GM19240 (cell line): ENCODE data around the gene TRAF1.
"Not testable (repeated sequence)": the region's sequence is repeated elsewhere in the genome, so short reads cannot be mapped to it uniquely, and the experiment has no call there.

ENCODE experiments used
- DNase-seq: peaks from one replicate; pipeline ENCODE4 v3.0.0; 2011; ENCODE audit warnings: low spot score; ENCODE audit not compliant: insufficient read length

TRAF1 gene, protein sequence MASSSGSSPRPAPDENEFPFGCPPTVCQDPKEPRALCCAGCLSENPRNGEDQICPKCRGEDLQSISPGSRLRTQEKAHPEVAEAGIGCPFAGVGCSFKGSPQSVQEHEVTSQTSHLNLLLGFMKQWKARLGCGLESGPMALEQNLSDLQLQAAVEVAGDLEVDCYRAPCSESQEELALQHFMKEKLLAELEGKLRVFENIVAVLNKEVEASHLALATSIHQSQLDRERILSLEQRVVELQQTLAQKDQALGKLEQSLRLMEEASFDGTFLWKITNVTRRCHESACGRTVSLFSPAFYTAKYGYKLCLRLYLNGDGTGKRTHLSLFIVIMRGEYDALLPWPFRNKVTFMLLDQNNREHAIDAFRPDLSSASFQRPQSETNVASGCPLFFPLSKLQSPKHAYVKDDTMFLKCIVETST

DNA sequence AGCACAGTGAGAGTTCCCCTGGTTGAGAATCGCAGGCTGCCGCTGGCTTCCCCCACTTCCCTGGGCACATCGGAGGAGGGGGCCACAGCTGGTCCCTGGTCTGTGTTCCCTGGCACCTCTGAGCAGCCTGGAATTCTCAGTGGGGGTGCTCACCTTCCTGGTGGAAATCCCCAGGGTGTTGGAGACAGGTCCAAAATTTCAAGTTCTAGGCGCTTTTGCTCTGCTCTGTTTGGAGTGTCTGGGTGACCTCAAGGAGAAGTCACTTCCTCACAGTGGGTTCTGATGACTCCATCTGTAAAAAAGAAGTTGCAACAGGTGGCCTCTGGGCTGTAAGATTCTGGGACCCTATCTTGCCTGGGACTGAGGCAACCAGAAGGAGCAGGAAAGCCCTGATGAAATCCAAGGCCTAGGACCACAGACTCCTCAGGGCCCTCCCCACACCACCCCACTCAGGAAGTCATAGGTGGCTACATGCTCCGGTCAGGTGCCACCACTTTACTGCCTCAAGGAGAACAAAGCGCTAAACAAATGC is at the start of gene TRAF1:
TSS of gene TRAF1 (minus strand) at position 400 of the 532 bp plus-strand sequence. CDS start 721 bp downstream, outside the sequence.
- DNase-seq = no peak

GRCh38 chr9:120974921-120975320 is 48.3 kb upstream of the TRAF1 start:
- DNase-seq = no peak

- DNase-seq = no peak
These were observed 47.6 kb upstream of the TRAF1 start for GRCh38 chr9:120974181-120974580.

- DNase-seq = no peak
These were observed 45.3 kb upstream of the TRAF1 start for GRCh38 chr9:120971938-120972337.

DNA sequence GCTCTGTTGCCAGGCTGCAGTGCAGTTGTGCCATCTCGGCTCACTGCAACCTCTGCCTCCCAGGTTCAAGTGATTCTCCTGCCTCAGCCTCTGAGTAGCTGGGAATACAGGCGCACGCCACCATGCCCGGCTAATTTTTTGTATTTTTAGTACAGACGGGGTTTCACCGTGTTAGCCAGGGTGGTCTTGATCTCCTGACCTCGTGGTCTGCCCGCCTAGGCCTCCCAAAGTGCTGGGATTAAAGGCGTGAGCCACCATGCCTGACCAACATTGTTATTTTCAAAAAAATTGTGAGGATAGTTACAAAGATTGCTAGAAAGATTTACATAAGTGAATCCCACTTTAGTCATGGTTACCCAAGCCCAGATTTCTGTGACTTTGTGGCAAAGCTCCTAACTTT is 44.9 kb upstream of the TRAF1 start:
- not testable (repeated sequence) for DNase-seq

DNA sequence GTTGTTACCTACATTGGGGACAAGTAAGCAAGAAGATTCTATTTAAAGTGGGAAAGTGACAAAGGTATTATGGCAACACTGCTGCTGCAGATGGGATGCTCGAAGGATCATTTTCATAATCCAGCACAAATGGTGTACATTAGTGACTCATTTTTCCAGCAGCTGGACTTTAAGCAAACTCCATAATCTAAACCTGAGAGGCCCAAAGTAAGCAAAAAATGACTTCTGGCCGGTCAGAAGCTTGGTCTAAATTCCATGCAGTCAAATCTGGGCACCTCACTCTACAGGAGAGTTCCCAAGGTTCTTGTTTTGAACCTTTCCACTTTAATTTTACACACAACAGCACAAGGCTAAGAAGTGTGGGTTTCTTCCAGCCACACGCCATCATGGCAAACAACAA is 43.6 kb upstream of the TRAF1 start:
- no peak for DNase-seq

DNA sequence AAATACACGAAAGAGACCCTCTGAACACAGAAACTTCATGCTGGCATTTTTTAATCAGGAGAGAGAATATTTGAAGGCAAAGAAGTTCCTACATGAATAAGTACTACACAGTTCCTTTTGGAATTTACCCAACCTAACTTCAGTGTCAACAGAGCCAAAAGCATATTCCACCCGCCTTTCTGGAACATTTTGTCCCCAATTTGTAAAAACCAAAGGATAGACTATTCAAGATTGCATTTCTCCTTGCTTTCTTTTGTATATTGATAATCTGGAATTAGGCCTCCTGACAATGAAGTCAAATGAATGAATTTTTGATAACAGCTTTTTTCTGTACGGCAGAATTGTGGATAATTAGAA is 39.4 kb upstream of the TRAF1 start:
- DNase-seq = no peak

DNA sequence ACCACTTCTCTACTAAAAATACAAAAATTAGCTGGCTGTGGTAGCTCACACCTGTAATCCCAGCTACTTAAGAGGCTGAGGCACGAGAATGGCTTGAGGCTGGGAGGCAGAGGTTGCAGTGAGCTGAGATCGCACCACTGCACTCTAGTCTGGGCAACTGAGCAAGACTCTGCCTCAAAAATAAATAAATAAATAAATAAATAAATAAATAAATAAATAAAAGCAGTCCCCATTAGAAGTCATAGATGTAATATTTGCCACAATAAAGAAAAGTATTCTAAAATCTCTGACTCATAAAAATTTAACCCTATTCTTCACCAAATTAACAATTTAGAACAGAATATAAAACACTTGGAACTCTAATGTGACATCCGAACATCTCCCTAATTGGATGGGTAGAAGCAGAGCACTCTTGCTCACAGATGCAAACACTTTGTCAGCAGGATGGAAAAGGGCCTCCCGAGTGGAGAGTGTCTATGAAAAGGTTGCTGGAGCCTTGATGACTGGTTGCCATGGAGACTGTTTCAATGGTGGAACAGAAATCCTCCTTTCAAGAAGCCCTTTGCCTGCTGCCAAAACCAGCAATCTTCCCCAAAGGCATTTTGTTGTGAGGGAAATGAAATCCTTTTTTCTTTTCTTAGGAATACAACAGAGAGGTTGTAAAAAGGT is 38.9 kb upstream of the TRAF1 start:
- no peak for DNase-seq

DNA sequence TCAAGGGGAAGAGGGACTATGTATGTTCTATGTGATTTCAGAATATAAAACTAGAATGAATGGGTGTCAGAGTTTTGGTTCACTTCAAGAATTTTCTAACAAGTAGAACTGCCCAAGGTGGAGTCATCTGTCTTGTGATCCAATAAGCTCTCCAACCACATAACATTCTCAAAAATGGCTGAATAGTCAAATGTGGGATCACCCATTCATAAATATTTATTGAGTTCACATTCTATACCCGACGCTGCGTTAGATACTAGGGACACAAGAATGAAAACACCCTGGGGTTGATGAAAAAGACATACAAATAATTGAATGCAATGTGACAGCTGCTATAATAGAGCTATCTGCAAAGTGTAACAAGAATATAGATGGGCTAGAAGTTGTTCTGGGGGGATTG is 35.3 kb upstream of the TRAF1 start:
- no peak for DNase-seq

GRCh38 chr9:120960001-120960400 is 33.4 kb upstream of the TRAF1 start:
- DNase-seq = no peak

- no peak for DNase-seq
These were observed 30.3 kb upstream of the TRAF1 start for GRCh38 chr9:120956862-120957261.

DNA sequence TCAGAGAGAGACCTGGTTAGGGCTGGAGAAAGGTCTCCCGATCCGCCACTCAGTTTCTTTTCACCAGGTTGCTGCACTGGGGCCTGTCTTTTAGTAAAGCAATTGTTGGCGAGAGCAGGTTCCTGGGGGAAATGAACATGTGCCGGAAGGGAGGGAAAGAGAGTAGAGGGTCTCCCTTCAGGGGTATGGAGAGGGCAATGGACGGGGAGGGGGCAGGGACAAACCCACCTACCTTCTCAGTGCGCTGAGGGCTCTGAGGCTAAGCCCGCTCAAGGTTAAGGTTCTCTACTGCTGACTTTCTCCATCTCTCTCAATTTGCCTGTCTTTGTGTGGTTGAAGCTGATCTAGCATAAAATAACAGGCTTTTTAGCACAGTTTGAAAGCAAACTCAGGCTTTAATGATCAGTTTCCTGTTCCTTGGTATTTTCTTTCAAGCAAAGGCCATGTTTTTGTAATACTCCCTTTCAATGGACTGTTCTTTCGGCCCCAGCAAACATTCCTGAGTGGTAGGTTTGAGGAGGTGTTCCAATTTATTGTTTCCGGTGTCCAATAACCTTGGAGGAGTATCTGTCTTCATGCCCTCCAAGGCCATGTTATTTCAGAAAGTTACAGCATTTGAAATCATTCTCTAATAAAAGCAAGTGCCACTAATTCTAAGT is 25.5 kb upstream of the TRAF1 start:
- no peak for DNase-seq

DNA sequence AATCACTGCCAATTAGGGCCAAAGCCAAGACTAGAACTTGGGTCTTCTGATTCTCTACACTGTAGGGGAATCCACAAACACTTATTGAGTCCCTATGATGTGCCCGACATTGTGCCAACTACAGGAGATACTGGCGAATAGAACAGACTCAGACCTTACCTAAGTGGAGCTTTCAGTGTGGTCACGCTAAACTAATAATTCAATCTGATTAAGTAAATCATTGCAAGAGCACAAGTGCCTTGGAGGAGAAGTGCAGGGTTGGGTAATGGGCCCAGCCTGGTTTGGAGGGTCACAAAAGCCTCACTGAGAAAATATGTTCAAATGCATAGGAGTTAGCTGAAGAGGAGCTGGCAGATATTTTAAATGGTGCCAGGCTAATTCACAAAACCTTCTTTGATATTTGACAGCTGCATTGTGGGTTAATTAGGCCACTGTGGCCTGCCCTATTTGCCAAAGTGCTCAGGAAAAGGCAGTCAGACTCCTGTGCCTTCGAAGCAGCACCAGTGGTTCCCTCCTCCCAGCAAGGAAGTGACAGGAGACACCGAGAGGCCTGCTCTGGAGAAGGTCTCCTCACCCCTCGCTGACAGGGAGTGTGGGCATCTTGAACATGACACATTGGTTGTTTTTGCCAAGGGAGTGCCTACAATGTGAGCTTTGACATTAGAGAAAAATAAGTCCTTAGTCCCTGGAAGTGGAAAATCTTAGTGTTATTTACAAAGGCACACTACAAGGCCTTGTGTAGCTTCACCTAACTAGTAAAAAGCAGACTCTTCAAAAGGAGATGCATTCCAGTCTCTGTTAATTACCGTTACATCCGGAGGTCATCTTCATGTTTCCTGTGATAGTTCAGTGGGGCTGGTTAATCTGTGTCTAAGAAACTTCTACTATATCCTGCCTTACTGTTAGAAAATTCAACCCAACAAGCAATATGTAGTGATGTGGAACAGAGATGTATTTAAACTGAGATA is 24.1 kb upstream of the TRAF1 start:
- DNase-seq = no peak

DNA sequence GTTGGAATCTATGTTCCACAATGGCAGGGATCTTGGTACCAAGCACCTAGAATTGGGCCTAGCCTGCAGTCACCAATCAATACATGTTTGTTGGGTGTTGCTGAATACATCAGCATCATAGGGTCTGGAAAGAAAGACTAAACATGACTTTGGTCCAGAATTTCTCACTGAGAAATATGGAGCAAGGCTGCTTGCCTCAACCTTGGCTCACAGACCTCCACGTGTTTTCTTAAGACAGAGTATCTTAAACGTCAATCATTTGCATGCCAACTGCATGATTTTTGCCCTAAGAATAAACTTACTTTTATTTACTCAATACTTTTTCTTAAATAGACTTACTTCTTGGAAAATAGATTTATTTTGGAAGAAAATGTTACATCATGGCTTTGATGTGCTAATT is 22.7 kb upstream of the TRAF1 start:
- DNase-seq = no peak

DNA sequence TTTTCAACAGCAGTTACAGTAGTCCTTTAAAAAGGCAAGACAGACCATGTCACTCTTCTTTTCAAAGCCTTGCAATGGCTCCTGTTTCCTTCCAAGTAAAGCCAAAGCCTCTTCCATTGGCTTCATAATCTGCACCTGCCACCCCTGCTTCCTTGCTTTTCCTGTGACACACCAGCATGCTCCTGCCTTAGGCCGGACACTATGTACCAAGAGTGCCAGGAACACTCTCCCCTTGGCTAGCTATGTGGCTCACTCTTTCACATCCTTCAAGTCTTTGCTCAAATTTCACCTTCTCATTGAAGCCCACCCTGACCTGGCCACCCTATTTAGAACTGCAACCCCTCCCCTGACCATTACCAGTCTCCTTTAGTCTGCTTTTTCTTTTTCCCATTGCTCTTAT is 22.2 kb upstream of the TRAF1 start:
- no peak for DNase-seq

DNA sequence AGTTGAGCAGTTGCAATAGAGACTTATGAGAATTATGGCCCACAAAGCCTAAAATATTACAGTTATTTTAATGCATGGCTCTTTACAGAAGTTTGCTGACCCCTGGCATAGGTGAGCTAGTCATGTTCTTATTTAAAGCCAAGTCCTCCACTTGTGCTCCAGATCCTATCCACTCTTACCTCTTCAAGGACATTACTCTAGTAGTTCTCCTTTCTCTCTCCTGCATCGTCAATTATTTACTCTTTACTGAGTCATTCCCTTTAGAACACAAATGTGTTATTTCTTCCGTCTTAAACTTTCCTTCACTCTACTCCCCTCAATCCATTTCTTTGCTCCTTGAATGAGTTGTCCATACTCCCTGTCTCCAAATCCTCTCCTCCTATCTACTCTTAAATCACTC is 20.6 kb upstream of the TRAF1 start:
- DNase-seq = no peak

GRCh38 chr9:120946259-120946658 is 19.7 kb upstream of the TRAF1 start:
- no peak for DNase-seq

GRCh38 chr9:120944948-120945347 is 18.4 kb upstream of the TRAF1 start:
- DNase-seq = no peak

GRCh38 chr9:120944434-120944843 is 17.8 kb upstream of the TRAF1 start:
- no peak for DNase-seq

DNA sequence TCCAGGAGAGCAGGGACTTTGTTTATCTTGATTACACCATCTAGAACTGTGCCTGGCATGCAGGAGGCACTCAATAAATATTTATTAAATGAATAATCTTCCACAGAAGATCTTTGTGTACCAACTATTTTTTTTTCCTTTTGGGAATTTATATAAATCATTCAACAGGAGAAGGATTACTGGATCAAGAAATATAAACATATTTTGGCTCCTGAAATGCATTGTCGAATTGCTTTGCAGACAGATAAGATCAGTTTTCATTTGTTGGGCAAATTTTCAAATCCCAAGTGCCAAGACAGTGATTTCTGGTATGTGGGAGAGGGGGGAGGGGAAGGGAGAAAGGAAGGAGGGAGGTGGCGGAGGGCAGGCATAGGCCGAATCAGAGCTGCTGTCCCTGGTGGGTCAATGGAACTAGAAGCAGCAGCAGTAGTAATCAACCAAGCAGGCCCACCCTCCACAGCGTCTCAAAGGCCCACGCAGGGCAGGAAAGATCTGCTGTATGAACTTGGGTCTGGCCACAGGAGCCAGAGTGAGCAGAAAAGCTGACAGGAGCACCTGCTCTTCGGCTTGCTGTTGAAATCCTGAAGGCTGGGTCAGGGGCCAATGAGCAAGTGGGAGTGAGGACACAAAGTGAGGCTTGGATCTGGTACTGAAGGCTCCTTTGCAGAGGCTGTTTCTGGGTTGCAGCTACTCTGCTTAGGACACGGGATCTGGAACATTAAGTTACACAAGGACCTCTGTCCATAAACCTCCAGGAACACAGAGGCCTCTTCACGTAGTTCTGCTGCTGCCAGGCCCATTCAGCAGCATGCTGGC is 15.8 kb upstream of the TRAF1 start:
- DNase-seq = no peak
